ENCODE data around the gene RIMS4.

- TF ChIP-seq CTCF (IDR thresholded peaks at IDR 0.05; ENCODE audit: low read depth, low read length, poor library complexity, severe bottlenecking) (peak; percentile 85), EZH2phosphoT487 (IDR thresholded peaks at IDR 0.05; ENCODE audit: borderline replicate concordance, low read length) (no peak)
Observed at GRCh38 chr20:44747166-44748004, 63.0 kb downstream of the RIMS4 start.

Measured in DOHH2 (cell line).